ENCODE results near the gene HNRNPC.
"Not testable (repeated sequence)": the region's sequence is repeated elsewhere in the genome, so short reads cannot be mapped to it uniquely, and the experiment has no call there.

HNRNPC gene

GRCh38 chr14:21244544-21244943 is 24.7 kb downstream of the HNRNPC start:
- ATAC-seq: peak in 1 of 2 donors; percentile 24

GRCh38 chr14:21241218-21241819 is 27.9 kb downstream of the HNRNPC start:
- no peak for ATAC-seq

GRCh38 chr14:21240417-21240816 is 28.8 kb downstream of the HNRNPC start:
- ATAC-seq: no peak

- no peak for ATAC-seq
These were observed 30.3 kb downstream of the HNRNPC start for GRCh38 chr14:21238823-21239518.

- ATAC-seq: no peak
These were observed 32.1 kb downstream of the HNRNPC start for GRCh38 chr14:21236948-21237797.

- ATAC-seq: no peak
These were observed 35.1 kb downstream of the HNRNPC start for GRCh38 chr14:21234112-21234511.

- no peak for ATAC-seq
These were observed 35.7 kb downstream of the HNRNPC start for GRCh38 chr14:21233457-21234076.

- ATAC-seq: peak; percentile 46 to 69
These were observed 38.1 kb downstream of the HNRNPC start for GRCh38 chr14:21231020-21231652.

GRCh38 chr14:21229821-21230220 is 39.4 kb downstream of the HNRNPC start:
- ATAC-seq: peak; percentile 72 to 73

- ATAC-seq: no peak
These were observed 41.3 kb downstream of the HNRNPC start for GRCh38 chr14:21227981-21228380.

- ATAC-seq: no peak
These were observed 42.1 kb downstream of the HNRNPC start for GRCh38 chr14:21227150-21227549.

GRCh38 chr14:21226467-21226866 is 42.8 kb downstream of the HNRNPC start:
- no peak for ATAC-seq

GRCh38 chr14:21225164-21225563 is 44.1 kb downstream of the HNRNPC start:
- ATAC-seq: not testable (repeated sequence)

- ATAC-seq: peak; percentile 45 to 71
These were observed 48.3 kb downstream of the HNRNPC start for GRCh38 chr14:21220874-21221477.

GRCh38 chr14:21219561-21220111 is 49.6 kb downstream of the HNRNPC start:
- ATAC-seq: no peak

- no peak for ATAC-seq
These were observed 50.1 kb downstream of the HNRNPC start for GRCh38 chr14:21219120-21219519.

GRCh38 chr14:21215879-21216251 is 53.4 kb downstream of the HNRNPC start:
- no peak for ATAC-seq

- peak; percentile 69 to 79 for ATAC-seq
These were observed 53.9 kb downstream of the HNRNPC start for GRCh38 chr14:21215130-21215878.

GRCh38 chr14:21213652-21214051 is 55.6 kb downstream of the HNRNPC start:
- no peak for ATAC-seq

GRCh38 chr14:21212824-21213223 is 56.4 kb downstream of the HNRNPC start:
- ATAC-seq: not testable (repeated sequence)

- no peak for ATAC-seq
These were observed 57.7 kb downstream of the HNRNPC start for GRCh38 chr14:21211509-21211908.

All from activated CD4-positive, CD25-positive, alpha-beta regulatory T cell treated with anti-CD3 and anti-CD28 coated beads, Interleukin-2, amount 50 U/mL, for 24 hours (primary cell).